ENCODE measurements around the gene ARIH2.
"Not testable (repeated sequence)": the region's sequence is repeated elsewhere in the genome, so short reads cannot be mapped to it uniquely, and the experiment has no call there.

ARIH2 gene

DNA sequence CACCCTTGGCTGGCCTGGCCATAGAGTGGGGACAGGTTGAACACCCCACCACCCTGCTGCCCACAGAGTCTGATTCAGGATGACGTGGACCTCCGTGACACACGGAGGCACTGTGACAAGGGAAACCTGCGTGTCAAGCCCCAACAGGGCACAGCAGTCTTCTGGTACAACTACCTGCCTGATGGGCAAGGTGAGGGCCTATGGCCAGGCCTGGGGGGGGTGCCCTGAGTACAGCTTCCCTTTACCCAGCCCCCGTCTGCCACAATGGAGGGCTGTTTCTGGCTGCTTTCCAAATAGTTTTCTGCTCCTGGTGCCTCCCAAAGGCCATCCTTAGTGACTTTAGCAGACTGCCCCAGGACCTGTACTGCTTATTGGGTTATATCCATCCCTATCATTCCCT, 87.4 kb downstream of the ARIH2 start:
- no peak for DNase-seq

GRCh38 chr3:49006408-49007067, 87.9 kb downstream of the ARIH2 start:
- no peak for DNase-seq

GRCh38 chr3:49007068-49007770, 88.6 kb downstream of the ARIH2 start, which contains the start of gene WDR6:
Gene WDR6, plus strand, starts transcription at chr3:49007391. Its CDS starts 41 bp downstream, at chr3:49007432.
- DNase-seq = peak; percentile 99

GRCh38 chr3:49007771-49008528, 89.3 kb downstream of the ARIH2 start:
- peak; percentile 95 for DNase-seq

- DNase-seq = not testable (repeated sequence)
These were observed 90.0 kb downstream of the ARIH2 start for GRCh38 chr3:49008627-49009026.

DNA sequence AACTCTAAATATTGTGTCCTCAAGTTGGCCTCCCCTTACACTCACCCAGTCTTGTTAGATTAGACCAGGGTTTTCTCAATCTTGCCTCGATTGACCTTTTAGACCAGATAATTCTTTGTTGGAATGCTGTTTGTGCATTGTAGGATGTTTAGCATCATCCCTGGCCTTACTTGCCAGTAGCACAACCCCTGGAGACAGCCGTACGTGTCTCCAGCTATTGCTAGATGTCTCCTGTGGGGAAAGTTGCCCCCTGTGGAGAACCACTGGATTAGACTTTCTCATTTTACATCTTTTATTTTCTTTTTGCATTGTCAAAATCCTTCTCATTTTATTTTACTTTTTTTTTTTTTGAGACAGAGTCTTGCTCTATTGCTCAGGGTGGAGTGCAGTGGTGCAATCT, 90.8 kb downstream of the ARIH2 start:
- DNase-seq = no peak

DNA sequence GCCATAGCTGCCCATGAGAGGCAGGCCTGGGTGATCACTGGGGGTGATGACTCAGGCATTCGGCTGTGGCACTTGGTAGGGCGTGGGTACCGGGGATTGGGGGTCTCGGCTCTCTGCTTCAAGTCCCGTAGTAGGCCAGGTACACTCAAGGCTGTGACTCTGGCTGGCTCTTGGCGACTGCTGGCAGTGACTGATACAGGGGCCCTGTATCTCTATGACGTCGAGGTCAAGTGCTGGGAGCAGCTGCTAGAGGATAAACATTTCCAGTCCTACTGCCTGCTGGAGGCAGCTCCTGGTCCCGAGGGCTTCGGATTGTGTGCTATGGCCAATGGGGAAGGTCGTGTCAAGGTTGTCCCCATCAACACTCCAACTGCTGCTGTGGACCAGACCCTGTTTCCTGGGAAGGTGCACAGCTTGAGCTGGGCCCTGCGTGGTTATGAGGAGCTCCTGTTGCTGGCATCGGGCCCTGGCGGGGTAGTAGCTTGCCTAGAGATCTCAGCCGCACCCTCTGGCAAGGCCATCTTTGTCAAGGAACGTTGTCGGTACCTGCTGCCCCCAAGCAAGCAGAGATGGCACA, 93.9 kb downstream of the ARIH2 start:
- no peak for DNase-seq

DNA sequence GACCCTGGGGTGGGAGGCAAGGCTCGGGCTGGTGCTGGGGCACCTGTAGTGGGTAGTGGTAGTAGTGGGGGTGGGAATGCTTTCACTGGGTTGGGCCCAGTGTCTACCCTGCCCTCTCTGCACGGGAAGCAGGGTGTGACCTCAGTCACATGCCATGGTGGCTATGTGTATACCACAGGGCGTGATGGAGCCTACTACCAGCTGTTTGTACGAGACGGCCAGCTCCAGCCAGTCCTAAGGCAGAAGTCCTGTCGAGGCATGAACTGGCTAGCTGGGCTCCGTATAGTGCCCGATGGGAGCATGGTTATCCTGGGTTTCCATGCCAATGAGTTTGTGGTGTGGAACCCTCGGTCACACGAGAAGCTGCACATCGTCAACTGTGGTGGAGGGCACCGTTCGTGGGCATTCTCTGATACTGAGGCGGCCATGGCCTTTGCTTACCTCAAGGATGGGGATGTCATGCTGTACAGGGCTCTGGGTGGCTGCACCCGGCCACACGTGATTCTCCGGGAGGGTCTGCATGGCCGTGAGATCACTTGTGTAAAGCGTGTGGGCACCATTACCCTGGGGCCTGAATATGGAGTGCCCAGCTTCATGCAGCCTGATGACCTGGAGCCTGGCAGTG, 94.6 kb downstream of the ARIH2 start:
- no peak for DNase-seq

DNA sequence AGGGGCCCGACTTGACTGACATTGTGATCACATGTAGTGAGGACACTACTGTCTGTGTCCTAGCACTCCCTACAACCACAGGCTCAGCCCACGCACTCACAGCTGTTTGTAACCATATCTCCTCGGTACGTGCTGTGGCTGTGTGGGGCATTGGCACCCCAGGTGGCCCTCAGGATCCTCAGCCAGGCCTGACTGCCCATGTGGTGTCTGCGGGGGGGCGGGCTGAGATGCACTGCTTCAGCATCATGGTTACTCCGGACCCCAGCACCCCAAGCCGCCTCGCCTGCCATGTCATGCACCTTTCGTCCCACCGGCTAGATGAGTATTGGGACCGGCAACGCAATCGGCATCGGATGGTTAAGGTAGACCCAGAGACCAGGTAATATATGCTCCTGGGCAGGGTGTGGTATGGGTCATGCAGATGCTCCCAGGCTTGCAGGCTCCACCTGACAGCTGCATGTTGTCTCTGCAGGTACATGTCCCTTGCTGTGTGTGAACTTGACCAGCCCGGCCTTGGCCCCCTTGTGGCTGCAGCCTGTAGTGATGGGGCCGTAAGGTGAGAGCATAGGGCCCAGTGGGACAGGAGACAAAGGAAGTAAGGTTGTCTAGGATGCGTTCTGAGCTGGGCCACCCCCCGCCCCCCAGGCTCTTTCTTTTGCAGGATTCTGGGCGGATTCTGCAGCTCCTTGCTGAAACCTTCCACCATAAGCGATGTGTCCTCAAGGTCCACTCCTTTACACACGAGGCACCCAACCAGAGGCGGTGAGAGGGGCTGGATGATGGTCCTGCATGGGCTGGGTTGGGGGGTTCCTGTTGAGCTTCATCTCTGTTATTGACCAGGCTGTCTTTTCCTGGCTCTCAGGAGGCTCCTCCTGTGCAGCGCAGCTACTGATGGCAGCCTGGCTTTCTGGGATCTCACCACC, 95.4 kb downstream of the ARIH2 start:
- peak; percentile 66 for DNase-seq

DNA sequence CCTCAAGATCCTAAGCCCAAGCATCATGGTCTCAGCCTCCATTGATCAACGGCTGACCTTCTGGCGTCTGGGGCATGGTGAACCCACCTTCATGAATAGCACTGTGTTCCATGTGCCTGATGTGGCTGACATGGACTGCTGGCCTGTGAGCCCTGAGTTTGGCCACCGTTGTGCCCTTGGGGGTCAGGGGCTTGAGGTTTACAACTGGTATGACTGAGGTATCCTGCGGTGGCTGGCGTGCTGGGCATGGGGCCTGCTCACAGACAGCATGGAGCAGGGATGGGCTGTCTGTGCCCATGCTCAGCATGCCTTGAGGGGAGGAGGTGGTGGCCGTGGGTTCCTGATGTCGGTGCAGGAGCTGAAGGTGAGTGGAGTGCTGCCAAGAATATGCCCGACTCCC, 96.4 kb downstream of the ARIH2 start:
- no peak for DNase-seq

- DNase-seq = no peak
These were observed 97.1 kb downstream of the ARIH2 start for GRCh38 chr3:49015765-49016164.

DNA sequence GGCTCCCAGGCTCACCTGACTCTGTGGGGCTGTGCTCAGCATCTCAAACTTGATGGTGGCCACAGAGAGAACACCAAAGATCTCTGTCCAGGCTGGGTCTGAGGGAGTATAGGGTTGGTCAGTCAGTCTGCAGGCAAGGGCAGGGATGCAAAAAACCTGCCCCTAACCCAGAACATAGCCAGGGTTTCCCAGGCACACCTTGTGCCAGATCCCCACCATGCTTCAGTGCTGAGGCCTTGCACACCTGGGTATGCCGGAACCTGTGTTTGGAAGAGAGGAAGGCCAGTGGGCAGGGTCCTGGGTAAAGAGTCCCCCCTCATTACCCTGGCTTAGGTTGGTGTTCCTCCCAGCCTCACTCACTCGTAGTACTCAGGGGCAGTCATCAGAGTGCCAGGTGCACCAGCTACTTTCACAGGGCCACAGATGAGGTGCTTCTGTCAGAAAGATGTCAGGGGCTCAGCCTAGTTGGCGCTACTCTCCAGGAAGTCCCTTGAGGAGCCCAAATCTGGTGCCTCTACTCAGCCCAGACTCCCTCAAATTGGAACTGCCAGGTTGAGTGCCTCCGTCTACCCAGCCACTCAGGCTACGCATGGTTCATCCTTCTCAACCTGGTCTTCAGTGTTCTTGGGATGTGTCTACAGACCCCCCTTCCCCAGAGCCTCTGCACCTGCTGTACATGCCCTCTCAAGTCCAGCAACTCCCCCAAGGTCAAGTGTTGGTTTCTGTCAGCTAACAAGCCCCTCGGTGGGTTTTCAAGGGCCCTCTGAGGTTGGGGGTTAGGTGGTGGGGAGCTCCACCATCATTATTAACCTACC, 98.0 kb downstream of the ARIH2 start:
- no peak for DNase-seq

- DNase-seq = no peak
These were observed 98.8 kb downstream of the ARIH2 start for GRCh38 chr3:49017229-49017970.

DNA sequence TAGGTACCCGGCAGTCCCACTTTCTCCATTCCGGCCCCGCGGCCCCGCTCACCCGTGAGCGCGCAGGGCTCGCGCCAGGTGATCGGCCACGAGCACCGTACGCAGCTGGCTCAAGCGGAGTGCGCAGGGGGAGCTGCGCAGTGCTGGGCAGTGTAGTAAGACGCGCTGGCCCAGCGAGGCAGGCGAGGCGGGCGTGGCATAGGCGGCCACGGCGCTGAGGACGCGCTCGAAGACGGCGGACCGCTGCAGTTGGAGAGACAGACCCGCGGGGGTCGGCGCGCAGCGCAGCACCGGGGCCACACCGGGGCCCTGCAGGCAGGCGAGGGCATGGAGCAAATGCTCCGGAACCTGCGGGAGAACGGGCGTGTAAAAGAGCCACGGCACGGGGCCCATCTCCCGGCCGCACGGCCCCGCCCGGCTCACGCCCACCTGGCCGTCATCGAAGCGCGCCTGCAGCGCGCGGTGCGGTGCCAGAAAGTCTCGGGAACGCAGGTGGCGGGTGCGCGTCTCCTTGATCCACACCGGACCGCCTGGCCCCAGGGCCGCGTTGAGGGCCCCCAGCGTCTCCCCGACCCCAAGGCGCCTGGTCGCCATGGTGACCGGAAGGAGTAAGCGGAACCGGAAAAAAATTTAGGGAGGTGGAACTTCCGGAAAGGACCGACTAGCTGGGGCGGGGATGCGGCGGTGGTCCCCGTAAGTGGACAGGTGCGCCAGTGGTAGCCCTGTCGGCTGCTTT, 99.5 kb downstream of the ARIH2 start, which contains the start of gene DALRD3:
Gene DALRD3, minus strand, starts transcription at position 610 of the 736 bp plus-strand sequence. Its CDS starts 16 bp downstream, at position 594.
- peak; percentile 80 for DNase-seq

DNA sequence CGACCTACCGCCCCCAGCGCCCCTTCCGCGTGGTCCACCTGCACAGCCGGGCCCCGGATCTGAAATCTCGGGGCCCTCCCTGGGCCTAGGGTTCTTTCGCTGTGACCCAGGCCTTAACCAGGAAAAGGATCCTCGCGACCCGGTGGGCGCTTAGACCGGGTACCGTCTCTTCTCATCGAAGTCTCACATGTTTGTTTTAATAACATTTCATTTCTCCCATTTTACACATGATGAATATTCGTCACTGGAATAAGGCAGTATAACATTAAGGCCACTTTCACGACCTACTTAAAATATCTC, 100.0 kb downstream of the ARIH2 start:
- DNase-seq = no peak

DNA sequence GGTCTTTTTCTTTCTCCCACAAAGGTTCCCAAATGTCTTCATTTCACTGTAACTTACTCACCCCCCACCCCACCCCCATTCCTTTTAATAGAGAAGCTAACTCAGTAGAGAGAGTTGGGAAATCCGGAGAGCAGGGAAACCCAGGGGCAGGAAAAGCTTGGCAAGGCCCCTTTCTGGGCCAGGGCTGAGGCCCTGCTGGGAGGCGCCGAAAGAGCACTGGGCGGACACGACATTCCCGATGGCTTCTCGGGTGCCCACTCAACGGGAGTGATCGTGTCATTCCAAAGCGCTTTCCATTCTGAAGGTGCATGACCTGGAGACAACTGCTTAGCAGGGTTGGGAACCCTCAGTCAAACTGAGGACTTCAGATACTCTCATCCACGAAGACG, 101.3 kb downstream of the ARIH2 start:
- no peak for DNase-seq

- peak; percentile 63 for DNase-seq
These were observed 101.9 kb downstream of the ARIH2 start for GRCh38 chr3:49020330-49021212.

DNA sequence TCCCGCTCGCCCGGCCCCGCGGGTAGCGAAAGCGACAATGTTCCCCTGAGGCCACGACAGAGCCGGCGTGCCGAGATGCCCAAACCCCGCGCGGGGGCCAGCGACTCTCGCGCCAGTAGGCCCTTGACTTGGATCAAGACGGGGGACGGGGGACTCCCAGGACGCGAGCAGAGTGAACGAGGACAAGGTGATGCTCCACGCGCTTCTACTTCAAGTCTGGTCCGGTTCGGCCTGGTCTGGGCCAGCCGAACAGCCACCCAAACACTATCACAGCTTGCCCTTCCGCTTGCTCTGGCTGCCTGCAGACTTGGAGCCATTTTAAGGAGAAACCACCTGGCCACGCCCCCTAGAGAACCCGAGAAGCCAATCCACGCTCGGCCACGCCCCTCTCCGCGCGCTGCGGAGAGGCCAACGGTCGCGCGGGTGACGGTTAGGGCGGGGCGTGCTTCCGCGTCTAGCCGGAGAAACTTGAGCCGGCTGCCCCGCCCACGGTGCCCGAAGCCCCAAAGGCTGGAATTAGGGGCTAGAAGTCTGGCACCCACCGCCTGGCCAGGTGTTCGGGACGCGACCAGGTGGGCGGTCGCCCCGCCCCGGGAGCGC, 102.7 kb downstream of the ARIH2 start:
- DNase-seq = peak; percentile 100

Data from activated CD4-positive, alpha-beta T cell treated with anti-CD3 and anti-CD28 coated beads, Interleukin-2, Interleukin-6, amounts not matched to agents 100 ng/mL and 50 ng/mL, durations not matched to agents 16 hours and 8 hours (primary cell).